K562 (cell line): ENCODE data around the gene UBR4. TPM values are rescaled to one million over a fixed set of nuclear protein-coding genes. Genes with fewer than 3 reads are reported as not detected.

Experiments
- BACH1 ChIP-seq: fragments of 200-800 bp; sonication (Bioruptor generic); IDR thresholded peaks from 2 replicates; pipeline ENCODE4 v1.6.1; 2016; ENCODE audit warnings: missing genetic modification characterization, missing compliant biosample characterization
- CBFA2T3 ChIP-seq: fragments of 450-650 bp; IDR thresholded peaks from 2 replicates; pipeline ENCODE4 v1.6.1; 2017
- CBX8 ChIP-seq: fragments of 200-600 bp; sonication (generic); IDR thresholded peaks from 2 replicates; pipeline ENCODE4 v1.6.1; 2012; ENCODE audit warnings: borderline replicate concordance, mixed run types, low read depth, mild to moderate bottlenecking, moderate library complexity, mixed read lengths, low read length, control low read depth, inconsistent platforms; ENCODE audit not compliant: poor library complexity, severe bottlenecking; ENCODE audit errors: extremely low read depth
- DPF2 ChIP-seq: fragments of 450-650 bp; IDR thresholded peaks from 2 replicates; pipeline ENCODE4 v1.6.1; 2016
- EHMT2 ChIP-seq: fragments of 450-650 bp; IDR thresholded peaks from 2 replicates; pipeline ENCODE4 v1.6.1; 2018; ENCODE audit warnings: antibody characterized with exemption
- MEF2D ChIP-seq: conservative IDR thresholded peaks from 2 replicates; pipeline ENCODE4 v1.6.1; 2016; ENCODE audit warnings: low read depth, missing genetic modification characterization, missing compliant biosample characterization
- MTA3 ChIP-seq: fragments of 450-650 bp; formaldehyde crosslinking; IDR thresholded peaks from 2 replicates; pipeline ENCODE4 v1.6.1; 2017; ENCODE audit warnings: mild to moderate bottlenecking, borderline replicate concordance
- RAD51 ChIP-seq: fragments of 450-650 bp; IDR thresholded peaks from 2 replicates; pipeline ENCODE4 v1.7.1; 2016; ENCODE audit warnings: low read depth, mild to moderate bottlenecking, borderline replicate concordance
- SIN3A ChIP-seq, 2 experiments: fragments of 150-350 bp in 1 of 2; IDR thresholded peaks; 2 replicates each; pipeline ENCODE4 v1.6.1; 2011 to 2016; ENCODE audit warnings: borderline replicate concordance in 2 of 2, low read depth in 2 of 2, low read length in 2 of 2, mild to moderate bottlenecking in 2 of 2, moderate library complexity in 2 of 2; ENCODE audit not compliant: control insufficient read depth in 1 of 2
- SMARCC2 ChIP-seq: fragments of 450-650 bp; IDR thresholded peaks from 2 replicates; pipeline ENCODE4 v1.6.1; 2017; ENCODE audit warnings: antibody characterized with exemption, moderate library complexity, mild to moderate bottlenecking, low read depth
- SNIP1 ChIP-seq: fragments of 450-650 bp; IDR thresholded peaks from 2 replicates; pipeline ENCODE4 v1.7.1; 2017; ENCODE audit warnings: low read depth, mild to moderate bottlenecking
- SREBF2 ChIP-seq: sonication (generic); formaldehyde crosslinking; IDR thresholded peaks from 2 replicates; pipeline ENCODE4 v1.4.0; 2020; ENCODE audit warnings: mild to moderate bottlenecking, missing genetic modification reagents
- TRIM24 ChIP-seq, 2 experiments: fragments of 450-650 bp; IDR thresholded peaks; 2 replicates each; pipeline ENCODE4 v1.6.1; 2016
- ZNF77 ChIP-seq: fragments of 250-450 bp; sonication (Bioruptor Pico); IDR thresholded peaks from 2 replicates; pipeline ENCODE4 v1.5.0; 2020
- polyA plus RNA-seq, 8 experiments: library from polyadenylated mRNA; depleted of rRNA in 4 of 8; stranded (reverse) in 5 of 8; unstranded in 3 of 8; fragments of >200 nt; fragmentation: Nextera tagmentation in 2 of 8; fragmentation: Illumina TruSeq in 1 of 8; extraction: Ambion mirVana in 2 of 8; extraction: Trizol in 1 of 8; gene quantifications; 2 replicates each; pipeline versions ENCODE4 v1.2.1 to v1.2.3, GENCODE V29; 2011 to 2014; ENCODE audit warnings: inconsistent platforms in 1 of 8, missing spikeins in 1 of 8
- total RNA-seq, 7 experiments: library from RNA; depleted of rRNA in 6 of 7; stranded (reverse); fragments of >200 nt in 6 of 7; fragmentation: Illumina TruSeq in 2 of 7; extraction: Trizol in 2 of 7; gene quantifications; 2 replicates each; pipeline versions ENCODE4 v1.2.1 to v1.2.3, GENCODE V29; 2011 to 2021; ENCODE audit warnings: low replicate concordance in 1 of 7
- TF ChIP-seq, protein P1 (sequence below): fragments of 250-450 bp; sonication (Bioruptor Pico); IDR thresholded peaks from 2 replicates; pipeline ENCODE4 v1.8.0; 2022; ENCODE audit warnings: inconsistent platforms, mild to moderate bottlenecking, moderate library complexity, borderline replicate concordance
- TF ChIP-seq, protein P2 (sequence below): sonication (generic); formaldehyde crosslinking; IDR thresholded peaks from 2 replicates; pipeline ENCODE4 v1.8.1; 2022; ENCODE audit warnings: missing genetic modification reagents
- TF ChIP-seq, protein P3 (sequence below): fragments of 150-350 bp; conservative IDR thresholded peaks from 2 replicates; pipeline ENCODE4 v1.6.1; 2014; ENCODE audit warnings: low read length
- TF ChIP-seq, protein P4 (sequence below), 2 experiments: fragments of 450-650 bp; IDR thresholded peaks; 2 replicates each; pipeline ENCODE4 v1.6.1; 2016
- TF ChIP-seq, protein P5 (sequence below): sonication (generic); formaldehyde crosslinking; IDR thresholded peaks from 2 replicates; pipeline ENCODE4 v1.8.0; 2022; ENCODE audit warnings: missing genetic modification reagents, mild to moderate bottlenecking, moderate library complexity, borderline replicate concordance
- TF ChIP-seq, protein P6 (sequence below): sonication (generic); formaldehyde crosslinking; IDR thresholded peaks from 2 replicates; pipeline ENCODE4 v1.8.0; 2022; ENCODE audit warnings: mild to moderate bottlenecking, missing genetic modification reagents

UBR4 gene
- total and polyA plus RNA-seq, 9 of the 15 experiments (the other 6 are each of a cell fraction or from before 2014, with no cell fraction given) = 55.4 to 277 (median 123) TPM

DNA sequence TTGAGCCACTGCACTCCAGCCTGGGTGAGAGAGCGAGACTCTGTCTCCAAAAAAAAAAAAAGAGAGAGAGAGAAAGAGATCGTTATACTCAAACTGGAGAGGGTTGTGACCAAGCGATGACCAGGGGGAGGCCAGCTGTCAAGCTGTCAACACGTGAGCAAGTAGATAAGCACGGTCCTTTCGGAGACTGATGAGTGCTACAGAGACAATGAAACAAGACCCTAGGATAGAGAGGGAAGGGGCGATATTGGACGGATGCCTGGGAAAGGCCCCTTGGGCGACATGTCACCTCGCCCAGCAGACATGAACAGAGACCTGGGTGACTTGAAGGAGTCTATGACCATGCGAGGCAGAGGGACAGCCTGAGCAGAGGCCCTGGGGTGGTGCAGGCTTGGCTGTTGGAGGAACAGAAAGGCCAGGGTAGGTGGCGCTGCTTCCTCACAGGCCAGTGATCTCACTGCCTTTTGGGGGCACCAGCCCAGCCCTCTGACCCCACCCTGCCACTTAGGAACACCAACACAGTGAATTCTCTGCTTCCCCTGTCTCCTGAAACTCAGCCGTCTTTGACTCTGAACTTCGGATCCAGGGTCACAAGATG lies 152.8 kb downstream of the UBR4 start (continued):
- TF ChIP-seq, protein P1, sequence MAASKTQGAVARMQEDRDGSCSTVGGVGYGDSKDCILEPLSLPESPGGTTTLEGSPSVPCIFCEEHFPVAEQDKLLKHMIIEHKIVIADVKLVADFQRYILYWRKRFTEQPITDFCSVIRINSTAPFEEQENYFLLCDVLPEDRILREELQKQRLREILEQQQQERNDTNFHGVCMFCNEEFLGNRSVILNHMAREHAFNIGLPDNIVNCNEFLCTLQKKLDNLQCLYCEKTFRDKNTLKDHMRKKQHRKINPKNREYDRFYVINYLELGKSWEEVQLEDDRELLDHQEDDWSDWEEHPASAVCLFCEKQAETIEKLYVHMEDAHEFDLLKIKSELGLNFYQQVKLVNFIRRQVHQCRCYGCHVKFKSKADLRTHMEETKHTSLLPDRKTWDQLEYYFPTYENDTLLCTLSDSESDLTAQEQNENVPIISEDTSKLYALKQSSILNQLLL = no peak
- TF ChIP-seq CBFA2T3 = peak; percentile 54
- no peak for TF ChIP-seq ZNF77 (CRISPR knock-in tag)
- no peak for TF ChIP-seq MEF2D
- no peak for TF ChIP-seq SNIP1
- TF ChIP-seq, protein P2, sequence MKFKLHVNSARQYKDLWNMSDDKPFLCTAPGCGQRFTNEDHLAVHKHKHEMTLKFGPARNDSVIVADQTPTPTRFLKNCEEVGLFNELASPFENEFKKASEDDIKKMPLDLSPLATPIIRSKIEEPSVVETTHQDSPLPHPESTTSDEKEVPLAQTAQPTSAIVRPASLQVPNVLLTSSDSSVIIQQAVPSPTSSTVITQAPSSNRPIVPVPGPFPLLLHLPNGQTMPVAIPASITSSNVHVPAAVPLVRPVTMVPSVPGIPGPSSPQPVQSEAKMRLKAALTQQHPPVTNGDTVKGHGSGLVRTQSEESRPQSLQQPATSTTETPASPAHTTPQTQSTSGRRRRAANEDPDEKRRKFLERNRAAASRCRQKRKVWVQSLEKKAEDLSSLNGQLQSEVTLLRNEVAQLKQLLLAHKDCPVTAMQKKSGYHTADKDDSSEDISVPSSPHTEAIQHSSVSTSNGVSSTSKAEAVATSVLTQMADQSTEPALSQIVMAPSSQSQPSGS (CRISPR knock-in tag) = no peak
- no peak for TF ChIP-seq EHMT2
- TF ChIP-seq, protein P3, sequence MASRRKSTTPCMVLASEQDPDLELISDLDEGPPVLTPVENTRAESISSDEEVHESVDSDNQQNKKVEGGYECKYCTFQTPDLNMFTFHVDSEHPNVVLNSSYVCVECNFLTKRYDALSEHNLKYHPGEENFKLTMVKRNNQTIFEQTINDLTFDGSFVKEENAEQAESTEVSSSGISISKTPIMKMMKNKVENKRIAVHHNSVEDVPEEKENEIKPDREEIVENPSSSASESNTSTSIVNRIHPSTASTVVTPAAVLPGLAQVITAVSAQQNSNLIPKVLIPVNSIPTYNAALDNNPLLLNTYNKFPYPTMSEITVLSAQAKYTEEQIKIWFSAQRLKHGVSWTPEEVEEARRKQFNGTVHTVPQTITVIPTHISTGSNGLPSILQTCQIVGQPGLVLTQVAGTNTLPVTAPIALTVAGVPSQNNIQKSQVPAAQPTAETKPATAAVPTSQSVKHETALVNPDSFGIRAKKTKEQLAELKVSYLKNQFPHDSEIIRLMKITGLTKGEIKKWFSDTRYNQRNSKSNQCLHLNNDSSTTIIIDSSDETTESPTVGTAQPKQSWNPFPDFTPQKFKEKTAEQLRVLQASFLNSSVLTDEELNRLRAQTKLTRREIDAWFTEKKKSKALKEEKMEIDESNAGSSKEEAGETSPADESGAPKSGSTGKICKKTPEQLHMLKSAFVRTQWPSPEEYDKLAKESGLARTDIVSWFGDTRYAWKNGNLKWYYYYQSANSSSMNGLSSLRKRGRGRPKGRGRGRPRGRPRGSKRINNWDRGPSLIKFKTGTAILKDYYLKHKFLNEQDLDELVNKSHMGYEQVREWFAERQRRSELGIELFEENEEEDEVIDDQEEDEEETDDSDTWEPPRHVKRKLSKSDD = no peak
- TF ChIP-seq BACH1 = no peak
- no peak for TF ChIP-seq CBX8
- TF ChIP-seq SMARCC2 = no peak
- TF ChIP-seq DPF2 = peak; percentile 16; the same call in 1 of the 2 replicates
- TF ChIP-seq, protein P4, sequence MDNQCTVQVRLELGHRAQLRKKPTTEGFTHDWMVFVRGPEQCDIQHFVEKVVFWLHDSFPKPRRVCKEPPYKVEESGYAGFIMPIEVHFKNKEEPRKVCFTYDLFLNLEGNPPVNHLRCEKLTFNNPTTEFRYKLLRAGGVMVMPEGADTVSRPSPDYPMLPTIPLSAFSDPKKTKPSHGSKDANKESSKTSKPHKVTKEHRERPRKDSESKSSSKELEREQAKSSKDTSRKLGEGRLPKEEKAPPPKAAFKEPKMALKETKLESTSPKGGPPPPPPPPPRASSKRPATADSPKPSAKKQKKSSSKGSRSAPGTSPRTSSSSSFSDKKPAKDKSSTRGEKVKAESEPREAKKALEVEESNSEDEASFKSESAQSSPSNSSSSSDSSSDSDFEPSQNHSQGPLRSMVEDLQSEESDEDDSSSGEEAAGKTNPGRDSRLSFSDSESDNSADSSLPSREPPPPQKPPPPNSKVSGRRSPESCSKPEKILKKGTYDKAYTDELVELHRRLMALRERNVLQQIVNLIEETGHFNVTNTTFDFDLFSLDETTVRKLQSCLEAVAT (IDR thresholded peaks at IDR 0.05) = no peak
- TF ChIP-seq TRIM24 (IDR thresholded peaks at IDR 0.05) = no peak
- TF ChIP-seq SREBF2 (CRISPR knock-in tag) = no peak
- no peak for TF ChIP-seq MTA3
- TF ChIP-seq, protein P5, sequence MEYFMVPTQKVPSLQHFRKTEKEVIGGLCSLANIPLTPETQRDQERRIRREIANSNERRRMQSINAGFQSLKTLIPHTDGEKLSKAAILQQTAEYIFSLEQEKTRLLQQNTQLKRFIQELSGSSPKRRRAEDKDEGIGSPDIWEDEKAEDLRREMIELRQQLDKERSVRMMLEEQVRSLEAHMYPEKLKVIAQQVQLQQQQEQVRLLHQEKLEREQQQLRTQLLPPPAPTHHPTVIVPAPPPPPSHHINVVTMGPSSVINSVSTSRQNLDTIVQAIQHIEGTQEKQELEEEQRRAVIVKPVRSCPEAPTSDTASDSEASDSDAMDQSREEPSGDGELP (CRISPR knock-in tag) = peak; percentile 80
- TF ChIP-seq, protein P6, sequence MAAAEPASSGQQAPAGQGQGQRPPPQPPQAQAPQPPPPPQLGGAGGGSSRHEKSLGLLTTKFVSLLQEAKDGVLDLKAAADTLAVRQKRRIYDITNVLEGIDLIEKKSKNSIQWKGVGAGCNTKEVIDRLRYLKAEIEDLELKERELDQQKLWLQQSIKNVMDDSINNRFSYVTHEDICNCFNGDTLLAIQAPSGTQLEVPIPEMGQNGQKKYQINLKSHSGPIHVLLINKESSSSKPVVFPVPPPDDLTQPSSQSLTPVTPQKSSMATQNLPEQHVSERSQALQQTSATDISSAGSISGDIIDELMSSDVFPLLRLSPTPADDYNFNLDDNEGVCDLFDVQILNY (CRISPR knock-in tag) = no peak
- 0 out of 4 replicates have a peak, but pooled peaks of 1 of the 2 experiments have one; percentile 25 for TF ChIP-seq SIN3A (IDR thresholded peaks at IDR 0.05; ENCODE audit: borderline replicate concordance in 2 of 2, control insufficient read depth in 1 of 2, low read depth in 2 of 2, low read length in 2 of 2)
- 0 out of 2 replicates have a peak, but pooled peaks have one; percentile 10 for TF ChIP-seq RAD51
